ENCODE results near the gene ADGRF5.

ADGRF5 gene

DNA sequence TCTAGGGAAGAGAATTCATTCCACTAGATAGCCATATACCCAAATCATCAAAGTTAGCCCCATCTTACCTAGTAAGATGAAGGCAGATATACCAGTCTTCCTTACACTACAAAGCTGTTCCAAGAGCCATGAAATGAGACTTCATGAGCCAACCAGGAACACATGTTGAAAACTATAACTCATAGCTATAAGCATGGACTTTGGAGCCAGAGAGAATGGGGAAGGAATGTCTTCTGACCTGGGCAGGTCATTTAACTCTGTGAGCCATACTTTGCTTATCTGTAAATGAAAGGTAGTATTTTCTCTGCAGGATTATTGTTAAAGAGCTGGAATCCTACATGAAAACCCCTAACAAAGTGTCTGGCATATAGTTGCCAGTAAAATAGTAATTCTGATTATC, 27.3 kb downstream of the ADGRF5 start:
- TF ChIP-seq, protein P1, sequence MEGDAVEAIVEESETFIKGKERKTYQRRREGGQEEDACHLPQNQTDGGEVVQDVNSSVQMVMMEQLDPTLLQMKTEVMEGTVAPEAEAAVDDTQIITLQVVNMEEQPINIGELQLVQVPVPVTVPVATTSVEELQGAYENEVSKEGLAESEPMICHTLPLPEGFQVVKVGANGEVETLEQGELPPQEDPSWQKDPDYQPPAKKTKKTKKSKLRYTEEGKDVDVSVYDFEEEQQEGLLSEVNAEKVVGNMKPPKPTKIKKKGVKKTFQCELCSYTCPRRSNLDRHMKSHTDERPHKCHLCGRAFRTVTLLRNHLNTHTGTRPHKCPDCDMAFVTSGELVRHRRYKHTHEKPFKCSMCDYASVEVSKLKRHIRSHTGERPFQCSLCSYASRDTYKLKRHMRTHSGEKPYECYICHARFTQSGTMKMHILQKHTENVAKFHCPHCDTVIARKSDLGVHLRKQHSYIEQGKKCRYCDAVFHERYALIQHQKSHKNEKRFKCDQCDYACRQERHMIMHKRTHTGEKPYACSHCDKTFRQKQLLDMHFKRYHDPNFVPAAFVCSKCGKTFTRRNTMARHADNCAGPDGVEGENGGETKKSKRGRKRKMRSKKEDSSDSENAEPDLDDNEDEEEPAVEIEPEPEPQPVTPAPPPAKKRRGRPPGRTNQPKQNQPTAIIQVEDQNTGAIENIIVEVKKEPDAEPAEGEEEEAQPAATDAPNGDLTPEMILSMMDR (IDR thresholded peaks at IDR 0.05), result no peak
- no peak for TF ChIP-seq ZFX (IDR thresholded peaks at IDR 0.05; ENCODE audit: borderline replicate concordance)

GRCh38 chr6:46893648-46894047, 28.1 kb downstream of the ADGRF5 start:
- peak overlapping the region; percentile 50 for H3K27ac ChIP-seq
- TF ChIP-seq, protein P1 (IDR thresholded peaks at IDR 0.05), result no peak
- TF ChIP-seq ZFX (IDR thresholded peaks at IDR 0.05; ENCODE audit: borderline replicate concordance), result no peak

More for the DNA sequence above, 27.3 kb downstream of the ADGRF5 start:
- no peak overlapping the region for H3K27ac ChIP-seq

DNA sequence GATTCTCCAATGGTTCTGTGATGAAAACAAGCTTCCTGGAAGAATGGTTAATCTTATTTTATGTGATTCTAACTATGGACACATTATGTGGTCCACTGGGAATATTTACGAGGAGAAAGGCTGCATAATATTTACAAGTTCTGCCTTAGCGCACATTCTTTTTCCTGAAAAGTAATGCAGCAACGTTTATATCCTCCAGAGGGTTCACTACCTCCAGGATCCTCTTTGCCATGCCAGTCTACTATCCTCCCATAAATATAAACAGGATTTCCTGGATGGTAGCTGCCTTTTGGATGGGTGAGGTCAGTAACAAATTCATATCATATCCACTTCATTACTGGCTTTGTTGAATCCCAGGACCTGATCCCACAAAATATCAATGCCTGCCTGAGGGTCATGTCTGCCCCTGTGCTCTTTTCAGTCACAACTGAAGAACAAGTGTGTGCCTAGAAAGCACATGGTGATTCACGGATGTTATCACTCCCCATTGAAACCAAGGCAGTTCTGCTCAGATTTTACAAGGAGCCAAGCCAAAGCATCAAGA, 30.4 kb downstream of the ADGRF5 start:
- H3K27ac ChIP-seq, result no peak overlapping the region
- TF ChIP-seq ZFX (IDR thresholded peaks at IDR 0.05; ENCODE audit: borderline replicate concordance), result no peak
- TF ChIP-seq, protein P1 (IDR thresholded peaks at IDR 0.05), result no peak

DNA sequence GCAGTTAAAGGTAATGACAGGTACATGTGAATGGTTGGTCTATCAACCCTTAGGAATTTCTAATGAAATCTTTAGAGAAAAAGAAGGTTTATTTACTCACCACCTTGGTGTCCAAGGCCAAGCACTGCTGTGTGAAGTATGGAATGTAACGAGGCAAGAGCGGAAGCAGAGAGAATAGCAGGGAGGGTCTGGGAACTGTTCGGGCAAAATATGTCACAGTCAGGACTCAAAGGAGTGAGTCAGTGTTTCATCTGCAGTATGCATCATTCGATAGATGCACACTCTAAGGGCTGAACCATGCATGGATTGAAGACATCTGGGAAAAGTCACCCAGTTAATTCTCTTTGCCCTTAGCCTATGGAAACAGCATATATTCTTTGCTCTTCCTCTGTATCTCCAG, 33.2 kb downstream of the ADGRF5 start:
- TF ChIP-seq ZFX (IDR thresholded peaks at IDR 0.05; ENCODE audit: borderline replicate concordance), result no peak
- TF ChIP-seq, protein P1 (IDR thresholded peaks at IDR 0.05), result no peak
- no peak overlapping the region for H3K27ac ChIP-seq

GRCh38 chr6:46888031-46888430, 33.7 kb downstream of the ADGRF5 start:
- TF ChIP-seq, protein P1 (IDR thresholded peaks at IDR 0.05), result no peak
- TF ChIP-seq ZFX (IDR thresholded peaks at IDR 0.05; ENCODE audit: borderline replicate concordance), result no peak
- H3K27ac ChIP-seq, result no peak overlapping the region

DNA sequence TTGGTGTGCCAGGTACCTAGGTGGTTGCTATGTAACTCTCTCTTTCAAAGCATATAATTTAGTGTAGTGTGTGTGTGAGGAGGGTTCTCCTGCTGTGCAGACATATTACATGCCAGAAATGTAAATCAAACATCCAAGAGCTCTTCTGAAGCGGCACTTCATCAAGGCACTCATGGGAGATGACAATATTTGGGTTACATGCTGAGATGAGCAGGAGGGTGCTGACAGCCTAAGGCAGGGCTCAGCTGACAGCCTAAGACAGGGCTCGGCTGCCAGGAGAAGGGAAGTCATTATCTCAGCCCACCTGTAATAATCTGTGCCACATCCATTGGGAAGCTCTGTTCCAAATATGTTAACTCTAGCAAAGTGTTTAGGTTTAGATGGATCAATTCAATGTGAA, 39.1 kb downstream of the ADGRF5 start:
- H3K27ac ChIP-seq, result no peak overlapping the region
- TF ChIP-seq, protein P1 (IDR thresholded peaks at IDR 0.05), result no peak
- TF ChIP-seq ZFX (IDR thresholded peaks at IDR 0.05; ENCODE audit: borderline replicate concordance), result no peak

GRCh38 chr6:46879003-46879402, 42.7 kb downstream of the ADGRF5 start:
- H3K27ac ChIP-seq, result no peak overlapping the region
- TF ChIP-seq ZFX (IDR thresholded peaks at IDR 0.05; ENCODE audit: borderline replicate concordance), result no peak
- TF ChIP-seq, protein P1 (IDR thresholded peaks at IDR 0.05), result no peak

All from 22Rv1 (cell line).